HepG2 (cell line): Measurements from ENCODE around the gene COMMD9. TPM values are rescaled to one million over a fixed set of nuclear protein-coding genes. Genes with fewer than 3 reads are reported as not detected.

ENCODE experiments used
- NFIC ChIP-seq: IDR thresholded peaks from 2 replicates; pipeline ENCODE4 v1.6.1; 2012; ENCODE audit warnings: mild to moderate bottlenecking, low read length, inconsistent platforms
- SP2 ChIP-seq: sonication (generic); formaldehyde crosslinking; IDR thresholded peaks from 2 replicates; pipeline ENCODE4 v1.5.1; 2020; ENCODE audit warnings: mild to moderate bottlenecking, missing genetic modification reagents
- U2AF1 ChIP-seq: fragments of 200-400 bp; formaldehyde crosslinking; optimal IDR thresholded peaks from 2 replicates; pipeline ENCODE3; 2017; ENCODE audit warnings: mild to moderate bottlenecking, low read depth, low read length
- ZNF44 ChIP-seq: sonication (generic); formaldehyde crosslinking; IDR thresholded peaks from 2 replicates; pipeline ENCODE4 v1.5.1; 2020; ENCODE audit warnings: mild to moderate bottlenecking, missing genetic modification reagents
- ZNF570 ChIP-seq: sonication (generic); formaldehyde crosslinking; IDR thresholded peaks from 2 replicates; pipeline ENCODE4 v1.4.0; 2020; ENCODE audit warnings: mild to moderate bottlenecking, missing genetic modification reagents, borderline replicate concordance
- ZNF777 ChIP-seq: sonication (generic); formaldehyde crosslinking; IDR thresholded peaks from 2 replicates; pipeline ENCODE4 v1.4.0; 2020; ENCODE audit warnings: missing genetic modification reagents
- ZNF788 ChIP-seq: sonication (generic); formaldehyde crosslinking; IDR thresholded peaks from 2 replicates; pipeline ENCODE4 v1.5.0; 2020; ENCODE audit warnings: mild to moderate bottlenecking, missing genetic modification reagents, borderline replicate concordance
- polyA plus RNA-seq, 8 experiments: library from polyadenylated mRNA; depleted of rRNA in 3 of 8; stranded (reverse) in 7 of 8; unstranded in 1 of 8; fragments of >200 nt; fragmentation: Illumina TruSeq in 4 of 8; extraction: Trizol in 4 of 8; gene quantifications; 2 replicates each; pipeline versions ENCODE4 v1.2.1 to v1.2.3, GENCODE V29; 2011 to 2016; ENCODE audit warnings: low read depth in 4 of 8, missing spikeins in 1 of 8, mixed read lengths in 1 of 8; ENCODE audit not compliant: insufficient read depth in 1 of 8
- total RNA-seq, 5 experiments: library from RNA; depleted of rRNA; stranded (reverse); fragments of >200 nt; fragmentation: Illumina TruSeq; extraction: Trizol; gene quantifications; 2 replicates each; pipeline ENCODE4 v1.2.3, GENCODE V29; 2016; ENCODE audit warnings: low read depth in 1 of 5
- TF ChIP-seq, protein P1 (sequence below): sonication (generic); formaldehyde crosslinking; IDR thresholded peaks from 2 replicates; pipeline ENCODE4 v1.4.0; 2020; ENCODE audit warnings: mild to moderate bottlenecking, missing genetic modification reagents
- TF ChIP-seq, protein P2 (sequence below): sonication (generic); formaldehyde crosslinking; IDR thresholded peaks from 2 replicates; pipeline ENCODE4 v1.4.0; 2020; ENCODE audit warnings: missing genetic modification reagents
- TF ChIP-seq, protein P3 (sequence below): sonication (generic); formaldehyde crosslinking; IDR thresholded peaks from 2 replicates; pipeline ENCODE4 v1.4.0; 2020; ENCODE audit warnings: missing genetic modification reagents
- TF ChIP-seq, protein P4 (sequence below): sonication (generic); formaldehyde crosslinking; IDR thresholded peaks from one replicate; pipeline ENCODE4 v1.5.1; 2020; ENCODE audit warnings: mild to moderate bottlenecking, missing genetic modification reagents; ENCODE audit errors: not compliant biosample characterization

Gene COMMD9
- total and polyA plus RNA-seq, 2 of the 13 experiments (the other 11 are each of a cell fraction or from before 2014, with no cell fraction given), result 47.3 to 76.7 TPM

DNA sequence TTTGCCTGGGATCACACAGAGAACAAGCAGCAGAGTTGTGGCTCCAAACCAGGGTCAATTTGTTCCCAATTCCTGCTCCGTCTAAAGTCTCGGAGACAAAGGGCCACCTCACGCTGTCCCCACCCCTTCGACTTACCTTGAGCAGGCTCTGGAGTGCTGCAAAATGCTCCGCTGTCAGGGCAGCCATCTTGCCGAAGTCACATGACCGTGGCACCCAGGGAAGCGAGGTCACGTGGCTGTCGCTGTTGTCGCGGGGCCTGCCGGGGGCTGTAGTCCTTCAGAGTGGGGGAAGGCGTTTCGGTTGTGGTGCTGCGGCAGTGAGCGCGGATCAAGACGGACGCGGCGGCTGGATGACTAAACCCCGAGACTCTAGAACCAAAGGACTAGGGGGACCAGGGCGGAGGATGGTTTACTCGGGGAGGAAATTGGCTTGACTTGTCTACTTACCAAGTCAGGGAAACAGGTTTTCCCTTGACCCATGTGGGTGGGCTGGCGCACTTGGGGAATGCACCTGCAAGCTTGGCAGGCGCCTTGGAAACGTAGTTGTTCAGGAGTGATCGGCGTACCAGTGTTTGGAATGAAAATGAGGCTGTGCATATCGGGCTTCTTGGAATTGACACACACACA is at the start of gene COMMD9 (continued):
- peak; percentile 92 for TF ChIP-seq ZNF788 (CRISPR knock-in tag)
- TF ChIP-seq, protein P1, sequence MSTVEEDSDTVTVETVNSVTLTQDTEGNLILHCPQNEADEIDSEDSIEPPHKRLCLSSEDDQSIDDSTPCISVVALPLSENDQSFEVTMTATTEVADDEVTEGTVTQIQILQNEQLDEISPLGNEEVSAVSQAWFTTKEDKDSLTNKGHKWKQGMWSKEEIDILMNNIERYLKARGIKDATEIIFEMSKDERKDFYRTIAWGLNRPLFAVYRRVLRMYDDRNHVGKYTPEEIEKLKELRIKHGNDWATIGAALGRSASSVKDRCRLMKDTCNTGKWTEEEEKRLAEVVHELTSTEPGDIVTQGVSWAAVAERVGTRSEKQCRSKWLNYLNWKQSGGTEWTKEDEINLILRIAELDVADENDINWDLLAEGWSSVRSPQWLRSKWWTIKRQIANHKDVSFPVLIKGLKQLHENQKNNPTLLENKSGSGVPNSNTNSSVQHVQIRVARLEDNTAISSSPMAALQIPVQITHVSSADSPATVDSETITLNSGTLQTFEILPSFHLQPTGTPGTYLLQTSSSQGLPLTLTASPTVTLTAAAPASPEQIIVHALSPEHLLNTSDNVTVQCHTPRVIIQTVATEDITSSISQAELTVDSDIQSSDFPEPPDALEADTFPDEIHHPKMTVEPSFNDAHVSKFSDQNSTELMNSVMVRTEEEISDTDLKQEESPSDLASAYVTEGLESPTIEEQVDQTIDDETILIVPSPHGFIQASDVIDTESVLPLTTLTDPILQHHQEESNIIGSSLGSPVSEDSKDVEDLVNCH (CRISPR knock-in tag), result no peak
- TF ChIP-seq, protein P2, sequence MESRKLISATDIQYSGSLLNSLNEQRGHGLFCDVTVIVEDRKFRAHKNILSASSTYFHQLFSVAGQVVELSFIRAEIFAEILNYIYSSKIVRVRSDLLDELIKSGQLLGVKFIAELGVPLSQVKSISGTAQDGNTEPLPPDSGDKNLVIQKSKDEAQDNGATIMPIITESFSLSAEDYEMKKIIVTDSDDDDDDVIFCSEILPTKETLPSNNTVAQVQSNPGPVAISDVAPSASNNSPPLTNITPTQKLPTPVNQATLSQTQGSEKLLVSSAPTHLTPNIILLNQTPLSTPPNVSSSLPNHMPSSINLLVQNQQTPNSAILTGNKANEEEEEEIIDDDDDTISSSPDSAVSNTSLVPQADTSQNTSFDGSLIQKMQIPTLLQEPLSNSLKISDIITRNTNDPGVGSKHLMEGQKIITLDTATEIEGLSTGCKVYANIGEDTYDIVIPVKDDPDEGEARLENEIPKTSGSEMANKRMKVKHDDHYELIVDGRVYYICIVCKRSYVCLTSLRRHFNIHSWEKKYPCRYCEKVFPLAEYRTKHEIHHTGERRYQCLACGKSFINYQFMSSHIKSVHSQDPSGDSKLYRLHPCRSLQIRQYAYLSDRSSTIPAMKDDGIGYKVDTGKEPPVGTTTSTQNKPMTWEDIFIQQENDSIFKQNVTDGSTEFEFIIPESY (CRISPR knock-in tag), result peak; percentile 38; the same call in 1 of the 2 replicates
- no peak for TF ChIP-seq ZNF570 (CRISPR knock-in tag)
- no peak for TF ChIP-seq SP2 (CRISPR knock-in tag)
- TF ChIP-seq ZNF44, result peak; percentile 46; the same call in 1 of the 2 replicates
- TF ChIP-seq U2AF1, result no peak
- 0 out of 2 replicates have a peak, but pooled peaks have one; percentile 43 for TF ChIP-seq NFIC
- TF ChIP-seq, protein P3, sequence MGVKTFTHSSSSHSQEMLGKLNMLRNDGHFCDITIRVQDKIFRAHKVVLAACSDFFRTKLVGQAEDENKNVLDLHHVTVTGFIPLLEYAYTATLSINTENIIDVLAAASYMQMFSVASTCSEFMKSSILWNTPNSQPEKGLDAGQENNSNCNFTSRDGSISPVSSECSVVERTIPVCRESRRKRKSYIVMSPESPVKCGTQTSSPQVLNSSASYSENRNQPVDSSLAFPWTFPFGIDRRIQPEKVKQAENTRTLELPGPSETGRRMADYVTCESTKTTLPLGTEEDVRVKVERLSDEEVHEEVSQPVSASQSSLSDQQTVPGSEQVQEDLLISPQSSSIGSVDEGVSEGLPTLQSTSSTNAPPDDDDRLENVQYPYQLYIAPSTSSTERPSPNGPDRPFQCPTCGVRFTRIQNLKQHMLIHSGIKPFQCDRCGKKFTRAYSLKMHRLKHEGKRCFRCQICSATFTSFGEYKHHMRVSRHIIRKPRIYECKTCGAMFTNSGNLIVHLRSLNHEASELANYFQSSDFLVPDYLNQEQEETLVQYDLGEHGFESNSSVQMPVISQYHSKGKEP, result no peak
- no peak for TF ChIP-seq ZNF777 (CRISPR knock-in tag)
- TF ChIP-seq, protein P4, sequence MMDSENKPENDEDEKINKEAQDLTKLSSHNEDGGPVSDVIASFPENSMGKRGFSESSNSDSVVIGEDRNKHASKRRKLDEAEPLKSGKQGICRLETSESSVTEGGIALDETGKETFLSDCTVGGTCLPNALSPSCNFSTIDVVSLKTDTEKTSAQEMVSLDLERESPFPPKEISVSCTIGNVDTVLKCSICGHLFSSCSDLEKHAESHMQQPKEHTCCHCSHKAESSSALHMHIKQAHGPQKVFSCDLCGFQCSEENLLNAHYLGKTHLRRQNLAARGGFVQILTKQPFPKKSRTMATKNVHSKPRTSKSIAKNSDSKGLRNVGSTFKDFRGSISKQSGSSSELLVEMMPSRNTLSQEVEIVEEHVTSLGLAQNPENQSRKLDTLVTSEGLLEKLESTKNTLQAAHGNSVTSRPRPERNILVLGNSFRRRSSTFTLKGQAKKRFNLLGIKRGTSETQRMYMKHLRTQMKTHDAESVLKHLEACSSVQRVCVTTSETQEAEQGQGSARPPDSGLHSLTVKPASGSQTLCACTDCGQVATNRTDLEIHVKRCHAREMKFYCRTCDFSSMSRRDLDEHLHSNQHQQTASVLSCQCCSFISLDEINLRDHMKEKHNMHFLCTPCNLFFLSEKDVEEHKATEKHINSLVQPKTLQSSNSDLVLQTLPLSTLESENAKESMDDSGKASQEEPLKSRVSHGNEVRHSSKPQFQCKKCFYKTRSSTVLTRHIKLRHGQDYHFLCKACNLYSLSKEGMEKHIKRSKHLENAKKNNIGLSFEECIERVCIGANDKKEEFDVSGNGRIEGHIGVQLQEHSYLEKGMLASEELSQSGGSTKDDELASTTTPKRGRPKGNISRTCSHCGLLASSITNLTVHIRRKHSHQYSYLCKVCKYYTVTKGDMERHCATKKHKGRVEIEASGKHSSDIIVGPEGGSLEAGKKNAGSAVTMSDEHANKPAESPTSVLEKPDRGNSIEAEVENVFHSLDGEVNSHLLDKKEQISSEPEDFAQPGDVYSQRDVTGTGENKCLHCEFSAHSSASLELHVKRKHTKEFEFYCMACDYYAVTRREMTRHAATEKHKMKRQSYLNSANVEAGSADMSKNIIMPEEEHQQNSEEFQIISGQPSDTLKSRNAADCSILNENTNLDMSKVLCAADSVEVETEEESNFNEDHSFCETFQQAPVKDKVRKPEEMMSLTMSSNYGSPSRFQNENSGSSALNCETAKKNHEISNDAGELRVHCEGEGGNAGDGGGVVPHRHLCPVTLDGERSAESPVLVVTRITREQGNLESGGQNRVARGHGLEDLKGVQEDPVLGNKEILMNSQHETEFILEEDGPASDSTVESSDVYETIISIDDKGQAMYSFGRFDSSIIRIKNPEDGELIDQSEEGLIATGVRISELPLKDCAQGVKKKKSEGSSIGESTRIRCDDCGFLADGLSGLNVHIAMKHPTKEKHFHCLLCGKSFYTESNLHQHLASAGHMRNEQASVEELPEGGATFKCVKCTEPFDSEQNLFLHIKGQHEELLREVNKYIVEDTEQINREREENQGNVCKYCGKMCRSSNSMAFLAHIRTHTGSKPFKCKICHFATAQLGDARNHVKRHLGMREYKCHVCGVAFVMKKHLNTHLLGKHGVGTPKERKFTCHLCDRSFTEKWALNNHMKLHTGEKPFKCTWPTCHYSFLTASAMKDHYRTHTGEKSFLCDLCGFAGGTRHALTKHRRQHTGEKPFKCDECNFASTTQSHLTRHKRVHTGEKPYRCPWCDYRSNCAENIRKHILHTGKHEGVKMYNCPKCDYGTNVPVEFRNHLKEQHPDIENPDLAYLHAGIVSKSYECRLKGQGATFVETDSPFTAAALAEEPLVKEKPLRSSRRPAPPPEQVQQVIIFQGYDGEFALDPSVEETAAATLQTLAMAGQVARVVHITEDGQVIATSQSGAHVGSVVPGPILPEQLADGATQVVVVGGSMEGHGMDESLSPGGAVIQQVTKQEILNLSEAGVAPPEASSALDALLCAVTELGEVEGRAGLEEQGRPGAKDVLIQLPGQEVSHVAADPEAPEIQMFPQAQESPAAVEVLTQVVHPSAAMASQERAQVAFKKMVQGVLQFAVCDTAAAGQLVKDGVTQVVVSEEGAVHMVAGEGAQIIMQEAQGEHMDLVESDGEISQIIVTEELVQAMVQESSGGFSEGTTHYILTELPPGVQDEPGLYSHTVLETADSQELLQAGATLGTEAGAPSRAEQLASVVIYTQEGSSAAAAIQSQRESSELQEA (CRISPR knock-in tag), result peak; percentile 32
